ENCODE measurements around the gene RUSF1. TPM values are rescaled to one million over a fixed set of nuclear protein-coding genes. Genes with fewer than 3 reads are reported as not detected.

RUSF1 gene
- polyA plus RNA-seq, 1 donor (not counting 4 experiments of a cell fraction or from before 2014, with no cell fraction given), result 17.4 TPM

DNA sequence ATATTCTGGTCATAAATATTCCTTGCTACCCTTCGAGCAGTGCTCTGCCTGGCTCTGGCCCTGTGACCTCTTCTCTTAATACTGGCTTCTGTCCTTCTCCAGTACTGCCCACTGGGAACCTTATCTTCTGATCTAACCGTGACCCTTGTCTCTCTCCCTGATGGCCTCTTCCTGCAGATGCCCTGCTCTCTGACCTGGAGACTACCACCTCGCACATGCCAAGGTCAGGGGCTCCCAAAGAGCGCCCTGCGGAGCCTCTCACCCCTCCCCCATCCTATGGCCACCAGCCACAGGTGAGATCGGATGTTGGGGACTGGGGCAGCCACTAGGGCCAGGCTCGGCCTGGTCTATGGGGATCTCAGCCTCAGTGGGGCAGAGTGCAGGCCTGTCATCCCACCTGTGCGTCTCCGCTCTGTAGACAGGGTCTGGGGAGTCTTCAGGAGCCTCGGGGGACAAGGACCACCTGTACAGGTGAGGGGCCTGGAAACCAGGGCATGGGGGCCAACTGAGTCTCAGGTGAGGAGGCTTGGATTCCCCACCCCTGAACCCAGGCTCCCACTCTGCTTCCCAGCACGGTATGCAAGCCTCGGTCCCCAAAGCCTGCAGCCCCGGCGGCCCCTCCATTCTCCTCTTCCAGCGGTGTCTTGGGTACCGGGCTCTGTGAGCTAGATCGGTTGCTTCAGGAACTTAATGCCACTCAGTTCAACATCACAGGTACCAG is 34.8 kb downstream of the RUSF1 start:
- Histone ChIP-seq H3K9me3 (ENCODE audit: control insufficient read depth, low read depth, low read length) (no peaks in the 10 kb centered on the region), H2AFZ (ENCODE audit: control insufficient read depth, low read length) (no peak overlapping the region), H3K9ac (ENCODE audit: control insufficient read depth, extremely low read depth, insufficient read depth, low read length) (no peak overlapping the region), H3K27ac (ENCODE audit: control insufficient read depth, insufficient read depth, low read length) (no peak overlapping the region), H3K36me3 (ENCODE audit: control insufficient read depth in 2 of 2, extremely low read depth in 1 of 2, insufficient read depth in 2 of 2, low read length in 2 of 2) (peaks cover 0 to 3% of the 10 kb centered on the region in 2 experiments), H3K4me1 (ENCODE audit: control insufficient read depth, extremely low read depth, insufficient read depth, low read length) (peaks cover 5% of the 10 kb centered on the region), H4K20me1 (ENCODE audit: control insufficient read depth, extremely low read depth, insufficient read depth, low read length) (no peaks in the 10 kb centered on the region), H3K4me2 (ENCODE audit: control insufficient read depth, extremely low read depth, insufficient read depth, low read depth, low read length) (no peak overlapping the region), H3K79me2 (ENCODE audit: control insufficient read depth, insufficient read depth, low read length) (no peaks in the 10 kb centered on the region), H3K9me1 (ENCODE audit: control insufficient read depth, extremely low read depth, insufficient read depth, low read length) (no peaks in the 10 kb centered on the region), H3K27me3 (ENCODE audit: control insufficient read depth, extremely low read depth, insufficient read depth, low read length) (no peaks in the 10 kb centered on the region), H3K4me3 (ENCODE audit: control insufficient read depth in 2 of 3, extremely low read depth in 1 of 3, insufficient read depth in 2 of 3, low read depth in 1 of 3, low read length in 3 of 3) (no peak overlapping the region)
- FAIRE-seq (no peak), DNase-seq (ENCODE audit: low read depth, low spot score) (no peak)
- no peak for TF ChIP-seq EZH2 (IDR thresholded peaks at IDR 0.05; ENCODE audit: low read length)
- TF ChIP-seq, protein P1, sequence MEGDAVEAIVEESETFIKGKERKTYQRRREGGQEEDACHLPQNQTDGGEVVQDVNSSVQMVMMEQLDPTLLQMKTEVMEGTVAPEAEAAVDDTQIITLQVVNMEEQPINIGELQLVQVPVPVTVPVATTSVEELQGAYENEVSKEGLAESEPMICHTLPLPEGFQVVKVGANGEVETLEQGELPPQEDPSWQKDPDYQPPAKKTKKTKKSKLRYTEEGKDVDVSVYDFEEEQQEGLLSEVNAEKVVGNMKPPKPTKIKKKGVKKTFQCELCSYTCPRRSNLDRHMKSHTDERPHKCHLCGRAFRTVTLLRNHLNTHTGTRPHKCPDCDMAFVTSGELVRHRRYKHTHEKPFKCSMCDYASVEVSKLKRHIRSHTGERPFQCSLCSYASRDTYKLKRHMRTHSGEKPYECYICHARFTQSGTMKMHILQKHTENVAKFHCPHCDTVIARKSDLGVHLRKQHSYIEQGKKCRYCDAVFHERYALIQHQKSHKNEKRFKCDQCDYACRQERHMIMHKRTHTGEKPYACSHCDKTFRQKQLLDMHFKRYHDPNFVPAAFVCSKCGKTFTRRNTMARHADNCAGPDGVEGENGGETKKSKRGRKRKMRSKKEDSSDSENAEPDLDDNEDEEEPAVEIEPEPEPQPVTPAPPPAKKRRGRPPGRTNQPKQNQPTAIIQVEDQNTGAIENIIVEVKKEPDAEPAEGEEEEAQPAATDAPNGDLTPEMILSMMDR (optimal IDR thresholded peaks at IDR 0.05 in 1 of 3, IDR thresholded peaks at IDR 0.05 in 1 of 3, conservative IDR thresholded peaks at IDR 0.05 in 1 of 3; ENCODE audit: extremely low read depth in 1 of 3, insufficient read depth in 2 of 3, low read length in 3 of 3), result no peak
- dilution Hi-C loops (cut with MboI; ENCODE audit: extremely low pct_ligation_motif_present, low sequenced_read_pairs), result no loop called here

DNA sequence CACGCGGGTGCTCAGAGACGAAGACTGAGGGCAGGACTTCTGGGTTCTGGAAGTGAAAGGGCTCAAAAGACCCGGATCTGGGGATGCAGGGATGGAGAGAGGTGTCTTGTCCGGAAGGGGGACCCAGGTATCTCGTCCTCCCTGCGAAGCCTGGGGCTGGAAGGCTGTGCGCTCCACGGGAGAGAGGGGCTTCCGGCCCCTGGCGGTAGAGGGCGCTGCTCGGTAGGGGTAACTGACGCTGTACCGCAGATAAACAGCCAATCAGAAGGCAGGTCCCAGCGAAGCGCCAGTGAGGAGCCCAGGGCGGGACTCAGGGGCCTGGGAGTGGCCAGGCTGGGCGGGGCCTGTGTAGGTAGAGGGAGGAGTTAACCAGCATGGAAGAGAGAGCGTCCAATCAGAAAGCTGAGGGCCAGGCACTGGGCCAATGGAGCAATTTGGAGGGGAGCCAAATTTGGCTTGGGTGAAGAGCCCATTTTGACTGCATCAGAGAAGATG is 35.4 kb downstream of the RUSF1 start:
- Histone ChIP-seq H3K4me3 (ENCODE audit: control insufficient read depth in 2 of 3, extremely low read depth in 1 of 3, insufficient read depth in 2 of 3, low read depth in 1 of 3, low read length in 3 of 3) (peak overlapping the region; percentile 52 to 73 (median 65)), H3K9me3 (ENCODE audit: control insufficient read depth, low read depth, low read length) (no peaks in the 10 kb centered on the region), H3K79me2 (ENCODE audit: control insufficient read depth, insufficient read depth, low read length) (no peaks in the 10 kb centered on the region), H3K36me3 (ENCODE audit: control insufficient read depth in 2 of 2, extremely low read depth in 1 of 2, insufficient read depth in 2 of 2, low read length in 2 of 2) (peaks cover 0 to 3% of the 10 kb centered on the region in 2 experiments), H3K27me3 (ENCODE audit: control insufficient read depth, extremely low read depth, insufficient read depth, low read length) (no peaks in the 10 kb centered on the region), H3K27ac (ENCODE audit: control insufficient read depth, insufficient read depth, low read length) (no peak overlapping the region), H3K9me1 (ENCODE audit: control insufficient read depth, extremely low read depth, insufficient read depth, low read length) (no peaks in the 10 kb centered on the region), H4K20me1 (ENCODE audit: control insufficient read depth, extremely low read depth, insufficient read depth, low read length) (no peaks in the 10 kb centered on the region), H3K9ac (ENCODE audit: control insufficient read depth, extremely low read depth, insufficient read depth, low read length) (peak overlapping the region; percentile 74), H3K4me1 (ENCODE audit: control insufficient read depth, extremely low read depth, insufficient read depth, low read length) (peaks cover 5% of the 10 kb centered on the region), H2AFZ (ENCODE audit: control insufficient read depth, low read length) (peak overlapping the region; percentile 85), H3K4me2 (ENCODE audit: control insufficient read depth, extremely low read depth, insufficient read depth, low read depth, low read length) (peak overlapping the region; percentile 84)
- FAIRE-seq, result peak; percentile 32
- TF ChIP-seq, protein P1 (optimal IDR thresholded peaks at IDR 0.05 in 1 of 3, IDR thresholded peaks at IDR 0.05 in 1 of 3, conservative IDR thresholded peaks at IDR 0.05 in 1 of 3; ENCODE audit: extremely low read depth in 1 of 3, insufficient read depth in 2 of 3, low read length in 3 of 3), result peak; percentile 72 to 83 (median 80)
- TF ChIP-seq EZH2 (IDR thresholded peaks at IDR 0.05; ENCODE audit: low read length), result no peak
- dilution Hi-C loops (cut with MboI; ENCODE audit: extremely low pct_ligation_motif_present, low sequenced_read_pairs), result no loop called here
- peak; percentile 75 for DNase-seq (ENCODE audit: low read depth, low spot score)
